ENCODE measurements around the gene PTDSS2.
"Not testable (repeated sequence)": the region's sequence is repeated elsewhere in the genome, so short reads cannot be mapped to it uniquely, and the experiment has no call there.

PTDSS2 gene

GRCh38 chr11:449889-450808 is at the start of gene PTDSS2:
Gene PTDSS2 (plus strand): TSS chr11:450279. CDS start chr11:450456, 177 bp downstream.
- DNase-seq (ENCODE audit: low read depth, low spot score) = peak; percentile 64
- ChIA-PET POLR2A (interaction anchor here (0.7 kb wide), 1 partner anchor 11 kb away, joined by 3 read pairs; no protein-coding TSS in a partner anchor), CTCF (interaction anchor here (0.6 to 4.7 kb wide), 22 partner anchors 9 to 213 kb away, joined by 3 to 39 read pairs (median 8); partner anchors contain the start of genes IFITM2 and PSMD13)
- TF ChIP-seq, protein P1, sequence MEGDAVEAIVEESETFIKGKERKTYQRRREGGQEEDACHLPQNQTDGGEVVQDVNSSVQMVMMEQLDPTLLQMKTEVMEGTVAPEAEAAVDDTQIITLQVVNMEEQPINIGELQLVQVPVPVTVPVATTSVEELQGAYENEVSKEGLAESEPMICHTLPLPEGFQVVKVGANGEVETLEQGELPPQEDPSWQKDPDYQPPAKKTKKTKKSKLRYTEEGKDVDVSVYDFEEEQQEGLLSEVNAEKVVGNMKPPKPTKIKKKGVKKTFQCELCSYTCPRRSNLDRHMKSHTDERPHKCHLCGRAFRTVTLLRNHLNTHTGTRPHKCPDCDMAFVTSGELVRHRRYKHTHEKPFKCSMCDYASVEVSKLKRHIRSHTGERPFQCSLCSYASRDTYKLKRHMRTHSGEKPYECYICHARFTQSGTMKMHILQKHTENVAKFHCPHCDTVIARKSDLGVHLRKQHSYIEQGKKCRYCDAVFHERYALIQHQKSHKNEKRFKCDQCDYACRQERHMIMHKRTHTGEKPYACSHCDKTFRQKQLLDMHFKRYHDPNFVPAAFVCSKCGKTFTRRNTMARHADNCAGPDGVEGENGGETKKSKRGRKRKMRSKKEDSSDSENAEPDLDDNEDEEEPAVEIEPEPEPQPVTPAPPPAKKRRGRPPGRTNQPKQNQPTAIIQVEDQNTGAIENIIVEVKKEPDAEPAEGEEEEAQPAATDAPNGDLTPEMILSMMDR (IDR thresholded peaks at IDR 0.05; ENCODE audit: insufficient read depth, low read length, missing control alignments) = no peak
- H3K4me3 ChIP-seq (ENCODE audit: low read depth, low read length) = peak within 1 kb of the TSS; percentile 77

DNA sequence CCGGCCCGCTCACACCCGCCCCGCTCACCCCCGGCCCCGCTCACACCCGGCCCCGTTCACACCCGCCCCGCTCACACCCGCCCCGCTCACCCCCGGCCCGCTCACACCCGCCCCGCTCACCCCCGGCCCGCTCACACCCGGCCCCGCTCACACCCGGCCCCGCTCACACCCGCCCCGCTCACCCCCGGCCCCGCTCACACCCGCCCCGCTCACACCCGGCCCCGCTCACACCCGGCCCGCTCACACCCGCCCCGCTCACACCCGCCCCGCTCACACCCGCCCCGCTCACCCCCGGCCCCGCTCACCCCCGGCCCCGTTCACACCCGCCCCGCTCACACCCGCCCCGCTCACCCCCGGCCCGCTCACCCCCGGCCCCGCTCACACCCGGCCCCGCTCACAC is 48.9 kb upstream of the PTDSS2 start:
- H3K4me3 ChIP-seq (ENCODE audit: low read depth, low read length); POLR2A ChIA-PET; CTCF ChIA-PET; DNase-seq (ENCODE audit: low read depth, low spot score): not testable (repeated sequence)

DNA sequence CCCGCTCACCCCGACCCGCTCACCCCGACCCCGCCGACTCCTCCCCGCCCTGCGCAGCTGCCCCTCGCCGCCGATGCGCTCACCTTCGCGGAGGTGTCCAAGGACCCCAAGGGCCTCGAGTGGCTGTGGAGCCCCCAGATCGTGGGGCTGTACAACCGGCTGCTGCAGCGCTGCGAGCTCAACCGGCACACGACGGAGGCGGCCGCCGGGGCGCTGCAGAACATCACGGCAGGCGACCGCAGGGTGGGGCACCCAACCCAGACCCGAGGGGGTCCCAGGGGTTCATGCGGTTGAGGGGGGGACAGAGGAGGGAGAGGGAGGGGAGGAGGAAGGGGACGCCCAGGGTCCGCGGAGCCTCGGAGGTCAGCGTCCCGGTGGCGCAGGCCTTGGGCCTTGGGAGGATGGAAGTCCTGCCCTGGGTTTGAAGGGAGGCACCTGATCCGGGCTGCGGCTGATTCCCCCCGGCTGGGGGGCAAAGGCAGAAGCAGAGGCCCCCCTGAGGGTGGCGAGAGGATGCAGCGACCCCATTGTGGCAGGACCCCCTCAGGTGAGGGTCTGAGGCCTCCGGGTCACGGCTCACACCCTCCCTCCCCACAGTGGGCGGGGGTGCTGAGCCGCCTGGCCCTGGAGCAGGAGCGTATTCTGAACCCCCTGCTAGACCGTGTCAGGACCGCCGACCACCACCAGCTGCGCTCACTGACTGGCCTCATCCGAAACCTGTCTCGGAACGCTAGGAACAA is 46.9 kb upstream of the PTDSS2 start:
- TF ChIP-seq, protein P1 (IDR thresholded peaks at IDR 0.05; ENCODE audit: insufficient read depth, low read length, missing control alignments) = no peak
- ChIA-PET POLR2A (no interaction called here), CTCF (no interaction called here)
- no peak for DNase-seq (ENCODE audit: low read depth, low spot score)
- H3K4me3 ChIP-seq (ENCODE audit: low read depth, low read length) = no peak overlapping the region

DNA sequence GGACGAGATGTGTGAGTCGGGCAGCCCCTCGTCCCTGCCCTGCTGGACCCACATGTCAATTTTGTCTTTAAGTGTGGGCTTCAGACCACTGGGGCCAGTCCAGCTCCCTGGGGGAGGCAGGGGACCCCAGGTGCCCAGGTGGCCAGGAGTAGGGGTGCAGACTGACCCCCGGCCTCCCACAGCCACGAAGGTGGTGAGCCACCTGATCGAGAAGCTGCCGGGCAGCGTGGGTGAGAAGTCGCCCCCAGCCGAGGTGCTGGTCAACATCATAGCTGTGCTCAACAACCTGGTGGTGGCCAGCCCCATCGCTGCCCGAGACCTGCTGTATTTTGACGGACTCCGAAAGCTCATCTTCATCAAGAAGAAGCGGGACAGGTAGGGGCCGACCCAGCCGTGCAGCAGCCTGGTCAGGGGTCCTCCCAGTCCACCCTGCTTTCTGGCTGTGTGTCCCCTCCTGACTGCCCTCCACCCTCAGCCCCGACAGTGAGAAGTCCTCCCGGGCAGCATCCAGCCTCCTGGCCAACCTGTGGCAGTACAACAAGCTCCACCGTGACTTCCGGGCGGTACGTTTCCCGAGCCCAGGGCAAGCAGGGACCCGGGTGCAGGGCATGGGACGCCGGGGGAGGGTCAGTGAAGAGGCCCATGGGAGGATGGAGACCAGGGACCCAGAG is 46.2 kb upstream of the PTDSS2 start:
- TF ChIP-seq, protein P1 (IDR thresholded peaks at IDR 0.05; ENCODE audit: insufficient read depth, low read length, missing control alignments) = no peak
- CTCF ChIA-PET = interaction anchor here (1.2 kb wide), 1 partner anchor 45 kb away, joined by 4 read pairs; no protein-coding TSS in a partner anchor
- DNase-seq (ENCODE audit: low read depth, low spot score) = no peak
- POLR2A ChIA-PET = no interaction called here
- H3K4me3 ChIP-seq (ENCODE audit: low read depth, low read length) = no peak overlapping the region

DNA sequence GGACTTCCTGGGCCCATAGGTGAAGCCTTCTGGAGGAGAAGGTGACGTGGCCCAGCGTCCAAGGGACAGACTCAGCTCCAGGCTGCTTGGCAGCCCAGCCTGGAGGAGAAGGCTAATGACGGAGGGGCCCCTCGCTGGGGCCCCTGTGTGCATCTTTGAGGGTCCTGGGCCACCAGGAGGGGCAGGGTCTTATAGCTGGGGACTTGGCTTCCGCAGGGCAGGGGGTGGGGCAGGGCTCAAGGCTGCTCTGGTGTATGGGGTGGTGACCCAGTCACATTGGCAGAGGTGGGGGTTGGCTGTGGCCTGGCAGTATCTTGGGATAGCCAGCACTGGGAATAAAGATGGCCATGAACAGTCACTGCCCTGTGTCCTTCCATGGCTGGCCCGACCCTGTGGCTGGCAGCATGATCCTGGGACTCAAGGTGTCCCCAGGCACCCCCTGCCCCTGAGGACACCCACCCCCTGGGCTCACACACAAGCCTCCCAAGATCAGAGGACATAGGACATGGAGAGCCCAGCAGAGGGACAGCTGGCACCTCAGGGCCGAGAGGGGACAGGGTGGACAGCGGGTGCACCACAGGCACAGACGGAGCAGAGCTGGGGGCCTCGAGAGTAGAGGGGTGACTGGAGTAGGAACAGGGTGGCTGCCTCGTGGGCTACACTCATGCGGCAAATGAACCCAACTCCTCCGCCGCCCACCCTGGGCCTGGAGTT is 45.4 kb upstream of the PTDSS2 start:
- no peak for DNase-seq (ENCODE audit: low read depth, low spot score)
- POLR2A ChIA-PET = no interaction called here
- TF ChIP-seq, protein P1 (IDR thresholded peaks at IDR 0.05; ENCODE audit: insufficient read depth, low read length, missing control alignments) = no peak
- no peak overlapping the region for H3K4me3 ChIP-seq (ENCODE audit: low read depth, low read length)
- CTCF ChIA-PET = interaction anchor here (1.2 to 4.7 kb wide), 2 partner anchors 8 to 44 kb away, joined by 4 to 23 read pairs; no protein-coding TSS in a partner anchor

Measured in AG04449 (cell line).